Neural progenitor cell (in vitro differentiated cells): ENCODE measurements around the gene SFXN5. TPM values are rescaled to one million over a fixed set of nuclear protein-coding genes. Genes with fewer than 3 reads are reported as not detected.

Experiments used
- DNase-seq: peaks from one replicate; pipeline ENCODE4 v3.0.0-alpha.2; 2016; ENCODE audit warnings: low spot score
- H2AFZ ChIP-seq: fragments of 200-600 bp; sonication (generic); replicated peaks from 2 replicates; pipeline ENCODE4 v1.6.1; 2016; ENCODE audit warnings: antibody characterized with exemption
- H3F3A ChIP-seq: fragments of 200-600 bp; sonication (generic); 2 replicates; pipeline ENCODE4 v1.6.1; 2016; ENCODE audit warnings: antibody characterized with exemption, low read depth
- H3K27ac ChIP-seq: fragments of 200-600 bp; sonication (generic); 2 replicates; pipeline ENCODE4 v1.5.1; 2016; ENCODE audit warnings: mild to moderate bottlenecking
- H3K27me3 ChIP-seq: fragments of 200-600 bp; sonication (generic); 2 replicates; pipeline ENCODE4 v1.6.1; 2016; ENCODE audit warnings: mild to moderate bottlenecking, moderate library complexity
- H3K36me3 ChIP-seq: fragments of 200-600 bp; sonication (generic); 2 replicates; pipeline ENCODE4 v1.5.1; 2016
- H3K4me1 ChIP-seq: fragments of 200-600 bp; sonication (generic); 2 replicates; pipeline ENCODE4 v1.6.1; 2016; ENCODE audit warnings: mixed run types
- H3K4me2 ChIP-seq: fragments of 200-600 bp; sonication (generic); 2 replicates; pipeline ENCODE4 v1.6.1; 2016
- H3K4me3 ChIP-seq: fragments of 200-600 bp; sonication (generic); 2 replicates; pipeline ENCODE4 v1.5.1; 2016
- H3K79me2 ChIP-seq: fragments of 200-600 bp; sonication (generic); 2 replicates; pipeline ENCODE4 v1.6.1; 2016; ENCODE audit warnings: low read depth
- H3K9ac ChIP-seq: fragments of 200-600 bp; sonication (generic); 2 replicates; pipeline ENCODE4 v1.6.1; 2016
- H3K9me3 ChIP-seq: fragments of 200-600 bp; sonication (generic); 2 replicates; pipeline ENCODE4 v1.5.1; 2016; ENCODE audit warnings: low read depth
- H4K20me1 ChIP-seq: fragments of 200-600 bp; sonication (generic); 2 replicates; pipeline ENCODE4 v1.6.1; 2016; ENCODE audit warnings: low read depth
- H3K27ac Mint-ChIP-seq: 3 replicates; pipeline ENCODE4 v1.8.0; 2021; ENCODE audit warnings: mixed read lengths
- H3K27me3 Mint-ChIP-seq: 2 replicates; pipeline ENCODE4 v1.8.0; 2022; ENCODE audit warnings: low read depth, mild to moderate bottlenecking, inconsistent platforms, moderate library complexity, mixed read lengths; ENCODE audit not compliant: insufficient read depth
- H3K36me3 Mint-ChIP-seq: 3 replicates; pipeline ENCODE4 v1.8.0; 2021; ENCODE audit warnings: mixed read lengths
- H3K4me1 Mint-ChIP-seq: 3 replicates; pipeline ENCODE4 v1.8.0; 2021; ENCODE audit warnings: mixed read lengths
- H3K4me3 Mint-ChIP-seq: 3 replicates; pipeline ENCODE4 v1.8.0; 2021; ENCODE audit warnings: mild to moderate bottlenecking, moderate library complexity, mixed read lengths
- H3K9me3 Mint-ChIP-seq: 3 replicates; pipeline ENCODE4 v1.8.0; 2020; ENCODE audit warnings: mixed read lengths
- CTCF ChIP-seq: fragments of 200-600 bp; sonication (generic); IDR thresholded peaks from 2 replicates; pipeline ENCODE4 v1.5.1; 2017; ENCODE audit warnings: antibody characterized with exemption, mild to moderate bottlenecking
- EZH2 ChIP-seq: fragments of 200-600 bp; sonication (generic); IDR thresholded peaks from 2 replicates; pipeline ENCODE4 v1.6.1; 2017; ENCODE audit warnings: antibody characterized with exemption, mild to moderate bottlenecking, moderate library complexity
- EZH2phosphoT487 ChIP-seq: fragments of 200-600 bp; sonication (generic); IDR thresholded peaks from 2 replicates; pipeline ENCODE4 v1.6.1; 2017; ENCODE audit warnings: antibody characterized with exemption
- total RNA-seq: library from RNA; depleted of rRNA; stranded (reverse); fragments of >200 nt; gene quantifications from 2 replicates; pipeline ENCODE4 v1.2.3, GENCODE V29; 2015; ENCODE audit warnings: low replicate concordance

The SFXN5 gene
- total RNA-seq, 1 donor from 2014 or later, result 3.4 TPM

GRCh38 chr2:72915320-72915906 is 156.1 kb downstream of the SFXN5 start:
- Mint-ChIP-seq H3K9me3 (no peaks in the 10 kb centered on the region), H3K4me1 (peaks cover 21% of the 10 kb centered on the region), H3K27ac (no peak overlapping the region), H3K4me3 (peak overlapping the region; percentile 75), H3K27me3 (peaks cover 67% of the 10 kb centered on the region), H3K36me3 (no peaks in the 10 kb centered on the region)
- Histone ChIP-seq H3F3A (peaks cover 50% of the 10 kb centered on the region), H3K79me2 (no peaks in the 10 kb centered on the region), H3K27me3 (peaks cover 100% of the 10 kb centered on the region), H3K4me3 (peak overlapping the region; percentile 44), H3K27ac (no peak overlapping the region), H3K4me1 (peaks cover 51% of the 10 kb centered on the region), H4K20me1 (peaks cover 50% of the 10 kb centered on the region), H3K4me2 (peak overlapping the region; percentile 91), H2AFZ (no peak overlapping the region), H3K36me3 (no peaks in the 10 kb centered on the region), H3K9me3 (no peaks in the 10 kb centered on the region), H3K9ac (no peak overlapping the region)
- DNase-seq, result peak; percentile 45
- TF ChIP-seq CTCF, result no peak
- TF ChIP-seq EZH2phosphoT487, result peak; percentile 58
- peak; percentile 67 for TF ChIP-seq EZH2

DNA sequence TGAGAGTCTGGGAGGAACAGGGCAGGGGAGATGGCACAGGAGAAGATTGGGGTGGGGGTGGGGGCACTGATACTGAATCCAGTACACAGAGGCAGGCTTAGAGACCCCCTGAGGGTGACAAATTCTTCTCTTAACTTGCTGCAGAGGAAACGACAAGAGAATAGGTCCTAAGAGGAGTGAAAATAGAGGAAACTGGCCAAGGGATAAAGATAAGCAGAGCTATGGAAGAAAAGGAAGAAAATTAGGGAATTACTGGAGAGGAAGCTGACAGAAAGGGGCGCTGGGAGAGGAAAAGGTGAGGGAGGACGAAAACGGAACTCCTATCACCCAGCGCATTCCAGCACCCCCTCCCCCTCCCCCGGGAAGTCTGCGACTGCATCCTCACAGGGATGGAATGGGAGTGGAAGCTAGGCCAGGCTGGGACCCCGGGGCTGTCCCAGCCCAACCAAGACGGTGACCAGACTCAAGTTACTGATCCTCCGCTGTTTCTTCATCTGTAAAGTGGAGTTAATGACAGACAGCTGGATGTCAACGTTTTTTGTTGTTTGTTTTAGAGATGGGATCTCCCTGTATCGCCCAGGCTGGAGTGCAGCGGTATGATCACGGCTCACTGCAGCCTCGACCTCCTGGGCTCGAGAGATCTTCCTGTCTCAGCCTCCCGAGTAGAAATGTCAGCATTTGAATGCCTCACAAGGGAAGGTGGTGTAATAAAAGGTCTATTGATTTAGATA is 156.8 kb downstream of the SFXN5 start:
- H3K4me3 Mint-ChIP-seq, result peak overlapping the region; percentile 75
- Histone ChIP-seq H3K4me2 (peak overlapping the region; percentile 91), H3F3A (peaks cover 43% of the 10 kb centered on the region), H3K27me3 (peaks cover 100% of the 10 kb centered on the region), H3K4me3 (peak overlapping the region; percentile 44), H3K9me3 (no peaks in the 10 kb centered on the region), H2AFZ (no peak overlapping the region), H3K36me3 (no peaks in the 10 kb centered on the region), H3K27ac (no peak overlapping the region), H3K79me2 (no peaks in the 10 kb centered on the region), H3K9ac (no peak overlapping the region), H3K4me1 (peaks cover 46% of the 10 kb centered on the region), H4K20me1 (peaks cover 44% of the 10 kb centered on the region)
- no peak overlapping the region for H3K27ac Mint-ChIP-seq
- DNase-seq, result peak; percentile 61
- peaks cover 21% of the 10 kb centered on the region for H3K4me1 Mint-ChIP-seq
- H3K36me3 Mint-ChIP-seq, result no peaks in the 10 kb centered on the region
- no peak for TF ChIP-seq EZH2
- no peak for TF ChIP-seq EZH2phosphoT487
- no peak for TF ChIP-seq CTCF
- no peaks in the 10 kb centered on the region for H3K9me3 Mint-ChIP-seq
- H3K27me3 Mint-ChIP-seq, result peaks cover 67% of the 10 kb centered on the region

DNA sequence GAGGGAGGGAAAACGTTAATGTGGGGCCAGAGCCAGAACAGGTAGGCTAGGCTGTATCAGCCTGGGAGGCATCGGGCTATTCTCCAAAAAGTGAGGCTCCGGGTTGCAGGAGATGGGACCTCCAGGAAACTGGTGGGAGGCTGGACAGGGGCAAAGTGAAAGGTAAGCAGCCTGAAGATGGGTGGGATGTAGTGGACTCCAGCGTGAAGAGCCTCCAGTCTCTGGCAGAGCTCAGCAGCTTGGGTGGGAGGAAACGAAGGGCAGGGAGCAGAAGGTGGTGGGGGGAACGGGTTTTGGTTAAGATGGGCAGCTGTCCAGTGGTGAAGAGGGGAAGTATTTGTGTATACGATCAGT is 157.3 kb downstream of the SFXN5 start:
- no peaks in the 10 kb centered on the region for H3K36me3 ChIP-seq
- H2AFZ ChIP-seq, result no peak overlapping the region
- H3K9ac ChIP-seq, result no peak overlapping the region
- H3K27me3 ChIP-seq, result peaks cover 100% of the 10 kb centered on the region
- peaks cover 41% of the 10 kb centered on the region for H3K4me1 ChIP-seq
- Mint-ChIP-seq H3K4me3 (no peak overlapping the region), H3K9me3 (no peaks in the 10 kb centered on the region), H3K27ac (no peak overlapping the region), H3K4me1 (peaks cover 20% of the 10 kb centered on the region), H3K27me3 (peaks cover 67% of the 10 kb centered on the region), H3K36me3 (no peaks in the 10 kb centered on the region)
- H4K20me1 ChIP-seq, result peaks cover 38% of the 10 kb centered on the region
- no peak for TF ChIP-seq EZH2
- TF ChIP-seq CTCF, result no peak
- TF ChIP-seq EZH2phosphoT487, result no peak
- no peaks in the 10 kb centered on the region for H3K9me3 ChIP-seq
- H3K4me3 ChIP-seq, result peak overlapping the region; percentile 44
- H3K79me2 ChIP-seq, result no peaks in the 10 kb centered on the region
- H3F3A ChIP-seq, result peaks cover 38% of the 10 kb centered on the region
- no peak overlapping the region for H3K27ac ChIP-seq
- H3K4me2 ChIP-seq, result peak overlapping the region; percentile 91
- no peak for DNase-seq
